Lung microvascular endothelial cell (primary cell): ENCODE results near the gene PLRG1. TPM values are rescaled to one million over a fixed set of nuclear protein-coding genes. Genes with fewer than 3 reads are reported as not detected.
A peak's percentile ranks its signal among the peaks of the same experiment; 100 is the strongest.
"Not testable (repeated sequence)": the region's sequence is repeated elsewhere in the genome, so short reads cannot be mapped to it uniquely, and the experiment has no call there.

ENCODE experiments used
- DNase-seq, 2 donors: peaks; one replicate each; pipeline versions ENCODE4 v3.0.0 to v3.0.0-alpha.2; 2010; ENCODE audit warnings: low read depth in 2 of 2
- total RNA-seq: library from RNA; depleted of rRNA; stranded (reverse); fragments of >200 nt; gene quantifications from 2 replicates; pipeline ENCODE4 v1.2.1, GENCODE V29; 2014

Gene PLRG1
- total RNA-seq = 40.8 and 46.6 TPM in 2 replicates

DNA sequence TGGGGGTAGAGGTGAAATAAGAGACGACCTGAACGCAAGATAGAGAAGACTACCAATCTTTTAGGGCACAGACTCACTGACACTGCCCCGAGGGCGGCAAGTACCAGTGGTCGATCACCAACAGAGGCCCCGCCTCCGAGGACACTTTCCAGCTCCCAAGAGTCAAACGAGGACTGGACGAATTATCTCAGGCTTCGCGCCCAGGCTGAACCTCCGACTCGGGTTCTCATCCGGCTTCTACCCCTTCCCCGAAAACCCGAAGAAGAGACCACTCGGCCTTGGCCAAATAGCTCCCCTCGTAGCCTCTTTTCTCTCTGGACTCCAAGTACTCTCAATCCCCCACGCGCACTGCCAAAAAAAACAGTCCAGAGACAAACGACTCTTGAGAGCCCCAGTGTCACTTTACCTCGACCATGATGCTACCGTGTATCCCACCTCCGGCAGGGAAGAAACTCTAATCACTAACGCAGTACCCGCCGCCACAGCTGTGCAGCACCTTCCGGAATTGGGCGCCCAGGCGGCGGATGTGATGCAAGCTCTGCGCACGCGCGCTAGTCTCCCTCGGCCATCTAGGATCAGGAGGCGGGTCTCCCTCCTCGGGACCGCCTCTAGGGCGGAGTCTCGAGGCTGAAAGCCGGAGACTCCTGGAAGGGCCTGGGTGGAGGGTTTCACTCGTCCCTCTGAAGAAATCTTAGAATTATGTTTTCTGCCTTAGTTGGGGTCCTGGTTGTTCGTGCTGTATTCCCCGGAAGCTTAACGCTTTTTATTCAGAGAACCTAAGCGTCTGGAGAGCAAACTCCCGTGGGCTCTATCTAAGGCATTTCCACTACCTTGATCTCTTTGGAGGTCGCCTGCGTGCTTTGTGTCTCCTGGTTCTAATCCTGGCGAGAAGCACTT is at the start of gene PLRG1:
Gene PLRG1 (minus strand): TSS at position 507 of the 897 bp plus-strand sequence. CDS start 92 bp downstream, at position 415.
- peak; percentile 95 to 96 for DNase-seq

DNA sequence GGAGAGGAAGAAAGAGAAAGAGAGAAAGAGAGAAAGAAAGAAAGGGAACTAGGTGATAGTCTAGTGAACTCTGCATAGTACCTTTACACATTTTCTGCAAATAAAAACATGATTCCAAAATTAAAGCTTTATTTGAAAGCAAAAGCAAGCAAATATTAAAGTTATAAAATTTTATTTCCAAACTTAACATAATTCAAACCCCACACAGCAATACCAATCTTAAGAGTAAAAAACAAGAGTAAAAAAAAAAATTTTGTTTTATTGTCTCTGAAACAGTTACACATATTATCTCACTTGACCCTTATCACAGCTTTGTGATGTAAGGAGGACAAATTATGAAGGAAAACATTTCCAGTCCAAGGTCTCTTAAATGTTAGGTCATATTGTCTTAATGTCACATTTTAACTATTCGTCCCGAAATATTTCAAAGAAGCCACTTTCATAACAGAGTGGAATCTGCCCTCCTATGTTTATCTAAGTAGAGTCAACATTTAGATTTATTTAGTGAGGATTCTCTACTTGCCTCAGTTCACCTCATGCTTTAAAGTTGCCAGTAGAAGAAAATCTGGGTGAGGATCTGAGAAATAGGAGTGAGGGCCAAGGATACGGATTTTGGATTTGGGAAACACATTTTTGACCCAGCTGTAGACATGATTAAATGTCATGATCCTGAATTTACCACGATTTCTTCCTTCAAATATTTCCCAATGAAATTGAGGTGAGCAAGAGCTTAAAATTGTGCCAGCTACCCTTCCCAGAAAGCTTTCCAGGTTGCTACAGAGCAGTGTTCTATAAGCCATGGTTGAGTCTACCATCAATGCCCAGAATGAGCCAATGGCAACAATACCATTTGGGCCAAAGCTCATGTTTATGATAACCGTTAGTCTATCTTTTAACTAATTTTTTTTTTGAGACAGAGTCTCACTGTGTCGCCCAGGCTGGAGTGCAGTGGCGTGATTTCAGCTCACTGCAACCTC is 47.9 kb upstream of the PLRG1 start:
- DNase-seq = no peak

DNA sequence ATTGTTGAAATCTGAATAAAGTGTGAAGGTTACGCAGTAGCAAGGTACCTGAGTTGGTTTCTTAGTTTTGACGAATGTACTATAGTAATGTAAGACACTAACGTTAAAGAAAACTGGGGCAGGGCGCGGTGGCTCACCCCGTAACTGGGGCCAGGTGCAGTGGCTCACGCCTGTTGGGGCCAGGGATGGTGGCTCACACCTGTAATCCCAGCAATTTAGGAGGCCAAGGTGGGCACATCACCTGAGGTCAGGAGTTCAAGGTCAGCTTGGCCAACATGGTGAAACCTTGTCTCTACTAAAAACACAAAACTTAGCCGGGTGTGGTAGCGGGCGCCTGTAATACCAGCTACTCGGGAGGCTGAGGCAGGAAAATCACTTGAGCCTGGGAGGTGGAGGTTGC is 47.1 kb upstream of the PLRG1 start:
- DNase-seq = not testable (repeated sequence)

DNA sequence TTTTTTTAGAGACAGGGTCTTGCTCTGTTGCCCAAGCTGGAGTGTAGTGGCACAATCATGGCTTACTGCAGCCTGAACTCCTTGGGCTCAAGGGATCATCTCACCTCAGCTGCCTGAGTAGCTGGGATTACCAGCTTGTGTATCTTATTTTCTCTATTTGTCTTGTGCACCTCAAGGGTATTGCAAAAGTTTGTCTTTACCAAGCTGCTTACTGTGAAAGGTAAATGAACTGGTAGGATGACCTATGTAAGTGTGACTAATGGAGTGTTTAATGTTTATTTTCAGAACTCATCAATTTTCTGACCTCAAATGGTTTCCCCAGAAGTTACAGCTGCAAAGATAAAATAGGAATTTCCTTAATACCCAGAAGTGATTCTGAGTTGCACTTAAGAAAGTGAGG is 45.6 kb upstream of the PLRG1 start:
- DNase-seq = no peak

DNA sequence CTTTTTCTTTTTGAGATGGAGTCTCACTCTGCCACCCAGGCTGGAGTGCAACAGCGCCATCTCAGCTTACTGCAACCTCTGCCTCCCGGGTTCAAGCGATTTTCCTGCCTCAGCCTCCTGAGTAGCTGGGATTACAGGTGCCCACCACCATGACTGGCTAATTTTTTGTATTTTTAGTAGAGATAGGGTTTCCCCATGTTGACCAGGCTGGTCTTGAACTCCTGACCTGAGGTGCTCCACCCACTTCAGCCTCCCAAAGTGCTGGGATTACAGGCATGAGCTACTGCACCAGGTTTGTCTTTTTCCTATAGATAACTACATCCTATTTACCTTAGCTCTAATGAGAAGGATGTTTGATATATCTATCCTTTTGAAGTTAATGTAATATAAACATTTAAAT is 44.1 kb upstream of the PLRG1 start:
- DNase-seq = not testable (repeated sequence)

DNA sequence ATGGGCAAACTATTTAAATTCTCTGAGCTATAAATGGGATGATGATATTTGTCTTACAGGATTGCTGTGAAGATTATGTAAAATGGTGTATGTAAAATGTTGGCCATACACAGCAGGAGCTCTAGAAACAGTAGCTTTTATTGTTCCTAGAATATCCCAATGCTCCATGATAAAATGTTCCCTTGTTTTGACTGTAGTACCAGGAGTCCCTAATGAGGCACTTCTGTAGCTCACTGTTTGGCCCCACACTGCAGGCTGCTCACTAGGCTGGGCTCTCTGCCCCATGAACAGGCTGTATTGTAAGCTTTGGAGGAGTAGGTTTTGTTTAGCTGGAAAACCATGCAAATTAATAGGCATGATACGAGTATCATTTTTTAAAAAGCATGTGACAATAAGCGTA is 43.7 kb upstream of the PLRG1 start:
- no peak for DNase-seq

DNA sequence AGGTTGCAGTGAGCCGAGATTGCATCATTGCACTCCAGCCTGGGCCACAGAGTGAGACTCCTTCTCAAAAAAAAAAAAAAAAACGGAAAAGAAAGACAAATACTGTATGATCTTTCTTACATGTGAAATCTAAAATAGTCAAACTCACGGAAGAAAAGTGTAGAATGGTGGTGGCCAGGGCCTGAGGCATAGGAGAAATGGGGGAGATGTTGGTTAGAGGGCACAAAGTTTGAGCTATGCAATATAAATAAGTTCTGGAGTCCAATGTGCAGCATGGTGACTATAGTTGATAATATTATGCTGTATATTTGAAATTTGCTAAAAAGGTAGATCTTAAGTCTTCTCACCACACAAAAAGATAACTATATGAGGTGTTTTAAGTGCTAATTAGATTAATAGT is 41.7 kb upstream of the PLRG1 start:
- DNase-seq = no peak

DNA sequence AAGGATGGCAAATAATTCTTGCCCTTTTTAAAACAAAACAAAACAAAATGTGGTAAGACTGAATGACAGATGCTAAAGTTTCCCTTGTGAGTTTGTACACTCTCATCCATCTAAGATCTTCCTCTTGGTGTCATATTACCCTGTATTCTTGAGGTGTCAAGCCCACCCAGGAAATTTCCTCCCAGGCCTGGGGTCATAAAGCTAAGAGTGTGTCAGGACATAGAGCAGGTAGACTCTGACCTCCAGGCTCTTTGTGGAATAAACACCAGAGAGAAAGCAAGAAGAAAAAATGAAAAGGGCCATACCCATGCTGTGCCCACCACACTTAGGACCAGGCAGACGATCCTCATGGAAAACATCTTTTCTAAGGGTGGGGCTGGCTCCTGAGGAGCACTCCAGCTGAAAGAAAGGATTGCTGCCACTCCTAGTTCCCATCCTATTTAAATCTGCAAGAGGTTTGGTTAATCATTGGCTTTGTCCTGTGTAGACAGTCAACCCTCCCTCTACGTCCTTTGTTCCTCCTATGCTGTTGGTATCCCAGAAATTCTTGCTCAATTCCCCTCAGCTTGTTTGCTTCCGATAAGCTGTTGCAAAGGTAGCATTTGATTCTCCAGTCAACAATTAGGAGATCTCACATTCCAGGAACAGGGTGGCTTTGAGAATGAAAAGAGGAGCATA is 40.3 kb upstream of the PLRG1 start, which contains the start of gene FGA:
Gene FGA (minus strand): TSS at position 414 of the 678 bp plus-strand sequence. CDS start 55 bp downstream, at position 359.
- DNase-seq = no peak

DNA sequence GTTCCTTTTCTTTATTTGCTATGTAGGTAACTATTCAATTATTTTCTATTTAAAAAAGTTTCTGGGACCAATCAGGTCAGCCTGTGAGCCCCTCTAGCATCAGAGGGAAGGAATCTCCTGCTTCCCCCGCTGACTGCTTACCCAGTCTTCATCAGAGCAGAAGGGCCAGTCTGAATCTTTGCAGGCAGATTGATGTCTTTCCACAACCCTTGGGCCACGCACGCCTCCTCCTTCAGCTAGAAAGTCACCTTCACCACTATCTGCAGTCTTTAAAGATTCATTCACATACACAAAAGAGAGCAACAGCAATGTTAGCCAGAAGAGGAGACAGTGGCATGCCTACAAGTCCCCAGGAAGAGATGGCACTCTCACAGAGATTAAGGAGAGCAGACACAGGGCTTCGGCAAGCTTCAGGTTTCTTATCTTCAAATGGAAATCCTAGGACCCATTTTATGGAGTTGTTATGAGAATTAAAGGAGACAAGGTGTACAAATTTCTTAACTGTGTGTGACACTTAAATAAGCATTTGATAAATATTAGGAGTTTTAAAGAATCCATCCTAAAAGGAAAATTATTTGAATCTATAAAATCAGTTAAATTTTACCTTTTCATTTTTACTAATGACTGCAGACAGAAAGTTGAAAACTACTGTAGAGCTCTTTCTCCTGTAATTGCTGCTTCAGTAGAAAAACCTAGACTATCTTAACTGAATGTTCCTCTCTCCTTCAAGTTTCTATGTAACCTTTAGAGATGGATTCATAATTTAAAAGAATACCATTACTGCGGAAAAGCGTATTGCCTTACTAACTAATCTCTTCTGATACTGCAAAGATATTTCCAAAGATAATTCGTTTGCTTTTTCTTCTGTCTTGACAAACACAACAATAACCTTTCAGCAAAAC is 39.3 kb upstream of the PLRG1 start:
- DNase-seq = no peak

DNA sequence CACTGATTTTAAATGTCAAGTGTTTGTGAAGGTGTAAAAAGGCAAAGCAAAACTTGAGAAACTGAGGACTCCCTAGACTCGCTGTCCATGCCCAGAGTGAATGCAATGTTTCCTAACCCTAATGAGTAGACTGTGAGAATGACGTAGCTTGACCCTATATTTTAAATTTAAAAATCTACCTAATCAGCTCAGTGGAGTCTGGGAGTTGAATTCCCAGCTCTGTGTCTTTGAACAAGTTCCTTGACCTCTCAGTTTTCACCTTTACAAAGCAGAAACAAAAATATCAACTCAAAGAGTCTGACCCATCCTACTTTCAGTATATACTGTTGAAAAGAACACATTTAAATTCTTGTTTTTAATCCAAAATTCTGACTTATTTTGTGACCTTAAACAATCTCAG is 38.0 kb upstream of the PLRG1 start:
- no peak for DNase-seq

DNA sequence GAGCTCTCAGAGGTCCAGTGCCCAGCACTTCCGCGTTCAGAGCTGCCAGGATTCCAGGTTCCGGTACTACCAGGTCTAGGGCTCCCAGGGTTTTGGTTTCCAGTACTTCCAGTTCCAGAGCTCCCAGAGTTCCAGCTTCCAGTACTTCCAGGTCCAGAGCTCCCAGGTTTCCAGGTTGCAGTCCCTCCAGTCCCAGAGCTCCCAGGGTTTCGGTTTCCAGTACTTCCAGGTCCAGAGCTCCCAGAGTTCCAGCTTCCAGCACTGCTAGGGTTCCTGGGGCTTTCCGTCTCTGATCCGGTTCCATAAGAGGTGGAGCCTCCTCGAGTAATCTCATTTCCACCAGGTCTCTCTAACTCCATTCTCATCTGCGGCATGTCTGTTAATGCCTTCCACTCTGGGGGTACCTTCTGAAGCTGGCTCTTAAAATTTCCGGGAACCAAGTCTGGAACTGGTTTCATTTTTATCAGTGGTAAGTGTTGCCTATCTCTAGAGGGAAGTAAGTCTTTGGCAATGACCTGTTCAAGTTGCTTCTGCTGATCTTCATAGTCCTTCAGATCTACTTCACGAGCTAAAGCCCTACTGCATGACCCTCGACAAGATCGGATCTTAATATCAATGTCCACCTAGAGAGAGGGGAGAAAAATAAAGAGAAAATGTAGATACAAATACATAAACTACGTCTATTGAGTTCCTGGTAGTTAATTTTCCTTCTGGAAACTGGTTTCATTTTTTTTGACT is 36.3 kb upstream of the PLRG1 start:
- DNase-seq = no peak

DNA sequence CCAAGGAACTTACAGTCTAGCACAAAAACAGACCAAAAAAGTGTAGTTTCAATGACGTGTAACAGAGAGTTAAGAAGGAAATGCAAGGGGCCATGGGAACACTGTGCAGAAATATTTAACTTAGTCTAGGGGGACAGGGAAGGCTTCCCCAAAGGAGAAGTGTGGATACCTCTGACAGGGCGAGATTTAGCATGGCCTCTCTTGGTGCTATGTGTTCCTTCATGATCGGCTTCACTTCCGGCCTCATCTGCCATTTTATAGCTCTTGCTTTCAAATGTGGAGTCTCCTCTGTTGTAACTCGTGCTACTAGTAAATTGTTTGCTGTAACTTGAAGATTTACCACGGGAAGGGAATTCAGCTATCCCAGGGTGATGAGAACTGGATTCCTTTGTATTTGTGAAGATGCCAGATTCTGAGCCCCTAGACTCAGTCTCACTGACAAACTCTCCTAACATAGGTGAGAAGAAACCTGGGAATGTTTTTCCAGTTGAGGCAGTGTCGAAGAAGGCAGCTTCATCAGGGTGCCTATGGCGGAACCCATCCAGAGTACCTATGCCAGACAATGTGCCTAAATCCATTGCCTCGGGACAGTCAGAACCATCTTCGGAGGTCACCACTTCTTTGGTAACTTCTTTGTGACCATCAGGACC is 35.3 kb upstream of the PLRG1 start:
- no peak for DNase-seq

DNA sequence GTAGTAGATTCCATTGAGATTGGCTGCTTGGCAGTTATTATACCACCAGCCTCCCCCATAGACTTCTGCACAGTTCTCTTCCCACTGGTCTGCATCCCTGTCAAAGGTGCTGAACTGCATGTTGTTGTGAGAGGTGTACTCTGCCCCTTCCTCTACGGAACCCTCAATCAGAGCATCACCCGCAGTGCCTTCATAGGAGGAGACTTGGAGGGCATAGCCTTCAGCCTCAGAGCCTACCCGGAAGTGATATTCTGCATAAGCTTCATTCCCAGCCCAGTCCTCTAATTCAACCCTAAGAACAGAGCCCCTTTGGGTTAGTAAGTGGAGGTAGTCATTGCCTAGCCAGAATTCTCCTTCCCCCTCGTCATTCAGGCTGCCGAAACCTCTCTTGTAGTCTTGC is 34.1 kb upstream of the PLRG1 start:
- no peak for DNase-seq

DNA sequence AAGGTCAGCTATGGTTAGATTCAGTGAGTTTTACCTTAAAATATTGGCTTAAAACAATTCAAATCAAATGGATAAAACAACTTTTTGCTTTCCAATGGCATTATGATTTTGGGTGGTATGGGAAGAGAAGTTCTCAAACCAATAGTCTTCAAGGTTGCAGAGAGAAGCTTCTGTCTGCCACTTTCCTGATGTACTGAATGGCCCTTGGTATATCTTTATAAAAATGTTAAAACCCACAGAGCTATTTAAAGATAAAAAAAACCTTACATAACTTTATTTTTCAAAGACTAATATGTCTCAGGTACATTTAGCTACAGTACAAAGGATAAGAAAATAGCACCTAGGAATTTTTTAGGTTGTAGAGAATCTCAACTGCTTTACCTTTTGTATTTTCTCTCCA is 33.5 kb upstream of the PLRG1 start:
- DNase-seq = no peak

DNA sequence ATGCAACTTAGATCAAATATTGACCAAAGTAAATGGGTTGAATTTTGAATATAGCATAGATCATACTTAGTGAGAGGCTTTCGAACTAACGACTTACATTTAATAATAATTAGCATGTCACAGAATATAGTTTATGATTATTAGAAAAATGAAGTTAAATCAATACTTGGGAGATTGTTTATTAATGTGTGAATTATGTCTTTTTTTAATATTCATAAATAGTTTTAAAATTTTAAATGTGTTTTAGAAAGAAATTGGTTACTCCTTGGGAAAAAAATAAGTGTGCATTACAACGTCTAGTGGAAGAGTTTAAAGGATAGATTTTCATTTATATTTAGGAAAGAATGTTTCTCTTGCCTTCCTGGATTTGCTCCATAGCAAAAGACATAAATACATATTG is 33.0 kb upstream of the PLRG1 start:
- no peak for DNase-seq

DNA sequence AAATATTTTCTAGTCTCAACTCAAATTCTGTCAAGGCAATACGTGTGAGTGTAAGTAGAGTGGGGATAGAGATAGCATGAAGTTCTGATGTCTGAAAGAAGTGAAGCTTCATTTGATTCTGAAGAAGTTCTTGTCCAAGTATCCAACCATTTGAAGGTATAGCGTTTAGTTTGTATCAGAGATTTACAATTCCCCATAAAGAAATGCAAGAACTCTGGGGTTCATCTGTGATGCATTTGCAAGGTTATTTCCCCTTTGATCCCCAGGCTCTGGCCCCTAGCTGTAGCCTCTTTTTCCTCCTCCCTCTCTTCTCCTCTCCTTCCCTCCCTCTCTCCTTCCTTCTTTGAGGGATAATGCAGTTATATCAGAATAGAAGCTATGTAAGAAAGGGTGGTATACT is 32.5 kb upstream of the PLRG1 start:
- DNase-seq = no peak

DNA sequence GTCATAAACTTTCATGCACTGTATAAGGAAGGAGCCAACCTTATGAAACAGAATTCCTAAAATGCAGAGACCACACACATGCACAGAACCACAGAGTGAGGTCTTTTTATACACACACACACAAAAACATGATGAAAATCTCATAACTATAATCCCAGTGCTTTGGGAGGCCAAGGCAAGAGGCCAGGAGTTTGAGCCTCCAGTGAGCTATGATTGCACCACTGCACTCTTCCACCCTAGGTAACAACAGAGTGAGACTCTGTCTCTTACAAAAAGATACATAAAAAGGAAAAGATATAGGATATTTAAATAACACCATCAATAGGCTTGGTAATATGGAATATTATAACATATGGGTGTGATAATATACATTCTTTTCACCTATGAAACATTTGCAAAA is 29.7 kb upstream of the PLRG1 start:
- no peak for DNase-seq

DNA sequence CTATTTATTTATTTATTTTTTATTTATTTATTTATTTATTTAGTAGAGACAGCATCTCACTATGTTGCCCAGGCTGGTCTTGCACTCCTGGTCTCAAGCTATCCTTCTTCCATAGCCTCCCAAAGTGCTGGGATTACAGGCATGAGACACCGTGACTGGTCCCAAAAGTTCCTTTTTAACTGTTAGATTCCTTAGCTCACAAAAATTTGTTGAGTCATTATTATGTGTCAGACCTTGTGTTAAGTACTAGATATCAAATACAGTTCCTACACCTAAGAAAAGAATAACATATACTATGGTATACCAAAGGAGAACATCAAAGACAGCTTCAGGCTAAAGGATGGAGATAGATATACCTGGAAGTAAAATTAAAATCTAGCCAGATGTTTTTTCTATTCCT is 28.7 kb upstream of the PLRG1 start:
- no peak for DNase-seq

DNA sequence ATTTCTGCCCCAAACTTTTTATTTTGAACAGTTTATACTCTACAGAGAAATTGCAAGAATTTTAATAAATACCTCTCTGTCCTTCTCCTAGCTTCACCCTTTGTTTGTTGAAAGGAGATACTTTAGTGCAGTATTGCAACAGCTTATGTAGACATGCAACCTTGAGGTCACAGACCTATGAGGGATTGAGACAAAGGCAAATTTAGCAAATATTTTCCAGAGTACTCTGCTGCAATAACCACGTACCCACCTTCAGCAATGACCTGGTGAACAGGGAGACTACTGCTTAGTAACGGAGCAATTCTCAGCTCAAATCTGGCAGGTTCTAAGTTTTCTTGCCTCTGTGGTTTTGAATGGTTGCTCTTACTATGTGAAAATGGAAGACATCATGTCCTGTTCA is 27.1 kb upstream of the PLRG1 start:
- no peak for DNase-seq
